ENCODE measurements around the gene SELE. TPM values are rescaled to one million over a fixed set of nuclear protein-coding genes. Genes with fewer than 3 reads are reported as not detected.
A peak's percentile ranks its signal among the peaks of the same experiment; 100 is the strongest.
"Not testable (repeated sequence)": the region's sequence is repeated elsewhere in the genome, so short reads cannot be mapped to it uniquely, and the experiment has no call there.

The SELE gene
- total RNA-seq, 3 donors from 2014 or later: 0.35 to 0.67 (median 0.63) TPM

DNA sequence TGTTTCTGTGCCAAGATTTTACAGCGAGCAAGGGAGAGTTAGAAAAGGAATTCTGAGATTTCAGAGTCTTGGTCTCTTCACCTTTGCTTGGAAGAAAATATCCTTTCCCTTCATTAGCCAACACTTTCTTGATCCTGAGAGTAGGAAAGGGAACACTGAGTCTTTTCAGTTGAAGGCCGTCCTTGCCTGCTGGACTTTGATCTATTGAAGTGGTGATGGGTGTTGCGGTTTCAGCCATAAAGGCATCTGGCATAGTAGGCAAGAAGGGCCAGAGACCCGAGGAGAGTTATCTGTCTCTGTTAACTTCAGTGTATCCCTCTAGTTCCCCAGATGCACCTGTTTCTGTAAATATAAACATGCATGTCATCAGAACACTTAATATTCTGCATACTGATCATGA lies 9.7 kb downstream of the SELE start:
- no peak for DNase-seq
- H3K36me3 ChIP-seq (ENCODE audit: low read depth): no peaks in the 10 kb centered on the region
- peaks cover 4% of the 10 kb centered on the region for H3K4me1 ChIP-seq (ENCODE audit: low read depth)
- TF ChIP-seq, protein P1, sequence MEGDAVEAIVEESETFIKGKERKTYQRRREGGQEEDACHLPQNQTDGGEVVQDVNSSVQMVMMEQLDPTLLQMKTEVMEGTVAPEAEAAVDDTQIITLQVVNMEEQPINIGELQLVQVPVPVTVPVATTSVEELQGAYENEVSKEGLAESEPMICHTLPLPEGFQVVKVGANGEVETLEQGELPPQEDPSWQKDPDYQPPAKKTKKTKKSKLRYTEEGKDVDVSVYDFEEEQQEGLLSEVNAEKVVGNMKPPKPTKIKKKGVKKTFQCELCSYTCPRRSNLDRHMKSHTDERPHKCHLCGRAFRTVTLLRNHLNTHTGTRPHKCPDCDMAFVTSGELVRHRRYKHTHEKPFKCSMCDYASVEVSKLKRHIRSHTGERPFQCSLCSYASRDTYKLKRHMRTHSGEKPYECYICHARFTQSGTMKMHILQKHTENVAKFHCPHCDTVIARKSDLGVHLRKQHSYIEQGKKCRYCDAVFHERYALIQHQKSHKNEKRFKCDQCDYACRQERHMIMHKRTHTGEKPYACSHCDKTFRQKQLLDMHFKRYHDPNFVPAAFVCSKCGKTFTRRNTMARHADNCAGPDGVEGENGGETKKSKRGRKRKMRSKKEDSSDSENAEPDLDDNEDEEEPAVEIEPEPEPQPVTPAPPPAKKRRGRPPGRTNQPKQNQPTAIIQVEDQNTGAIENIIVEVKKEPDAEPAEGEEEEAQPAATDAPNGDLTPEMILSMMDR (IDR thresholded peaks at IDR 0.05): no peak
- H3K9me3 ChIP-seq: no peaks in the 10 kb centered on the region
- peak; percentile 47 for ATAC-seq
- intact Hi-C loops (cut with DNase I, micrococcal nuclease): no loop called here
- no peak overlapping the region for H3K4me3 ChIP-seq

DNA sequence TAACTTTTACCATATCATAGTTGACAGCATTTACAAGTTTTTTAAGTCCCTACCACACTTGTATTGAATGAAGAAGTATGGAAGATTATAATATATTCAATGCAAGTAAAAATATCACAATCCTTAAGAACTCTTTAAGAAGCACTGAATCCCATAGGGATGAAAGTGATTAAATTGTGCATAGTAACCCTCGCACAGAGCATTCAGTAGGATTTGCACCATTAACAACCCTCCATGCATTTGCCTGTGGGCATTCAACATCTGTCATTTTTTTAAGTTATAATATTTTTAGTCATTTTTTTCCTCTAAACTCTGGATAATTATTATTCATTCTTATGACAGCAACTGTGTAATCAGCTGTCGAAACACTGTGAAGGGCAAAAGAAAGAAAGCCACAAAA lies 10.1 kb downstream of the SELE start:
- no peak for ATAC-seq

DNA sequence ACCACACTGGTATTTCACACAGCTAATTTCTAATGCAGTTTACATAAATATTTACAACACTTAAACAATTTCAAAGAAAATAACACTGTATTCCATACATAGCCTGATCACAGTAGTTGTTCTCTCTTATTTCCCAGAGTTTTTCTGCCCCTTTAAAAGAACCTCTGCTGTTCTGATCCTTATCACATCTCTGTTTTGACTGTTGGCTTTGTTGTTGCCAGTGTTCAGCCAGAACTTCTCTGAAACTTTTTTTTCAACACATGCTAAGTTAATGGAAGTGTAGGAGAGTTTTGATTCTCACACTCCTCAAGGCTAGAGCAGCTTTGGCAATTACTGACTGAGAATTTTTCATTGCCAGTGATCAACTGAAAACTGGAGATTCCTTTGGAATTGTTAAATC lies 11.1 kb downstream of the SELE start:
- intact Hi-C loops (cut with DNase I, micrococcal nuclease): no loop called here
- peaks cover 4% of the 10 kb centered on the region for H3K4me1 ChIP-seq (ENCODE audit: low read depth)
- TF ChIP-seq, protein P1 (IDR thresholded peaks at IDR 0.05): no peak
- H3K36me3 ChIP-seq (ENCODE audit: low read depth): no peaks in the 10 kb centered on the region
- DNase-seq (no peak), ATAC-seq (no peak)
- H3K4me3 ChIP-seq: no peak overlapping the region
- H3K9me3 ChIP-seq: no peaks in the 10 kb centered on the region

More for the DNA sequence above, 10.1 kb downstream of the SELE start:
- no peaks in the 10 kb centered on the region for H3K36me3 ChIP-seq (ENCODE audit: low read depth)
- no peak overlapping the region for H3K4me3 ChIP-seq
- intact Hi-C loops (cut with DNase I, micrococcal nuclease): no loop called here
- DNase-seq: no peak
- H3K4me1 ChIP-seq (ENCODE audit: low read depth): peaks cover 4% of the 10 kb centered on the region
- TF ChIP-seq, protein P1 (IDR thresholded peaks at IDR 0.05): no peak
- no peaks in the 10 kb centered on the region for H3K9me3 ChIP-seq

DNA sequence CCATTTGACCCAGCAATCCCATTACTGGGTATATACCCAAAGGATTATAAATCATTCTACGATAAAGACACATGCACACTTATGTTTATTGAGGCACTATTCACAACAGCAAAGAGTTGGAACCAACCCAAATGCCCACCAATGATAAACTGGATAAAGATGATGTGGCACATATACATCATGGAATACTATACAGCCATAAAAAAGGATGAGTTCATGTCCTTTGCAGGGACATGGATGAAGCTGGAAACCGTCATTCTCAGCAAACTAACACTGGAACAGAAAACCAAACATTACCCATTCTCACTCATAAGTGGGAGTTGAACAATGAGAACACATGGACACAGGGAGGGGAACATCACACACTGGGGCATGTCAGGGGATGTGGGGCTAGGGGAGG lies 18.8 kb downstream of the SELE start:
- ATAC-seq; H3K4me3 ChIP-seq; H3K4me1 ChIP-seq (ENCODE audit: low read depth); DNase-seq; intact Hi-C loops (cut with DNase I, micrococcal nuclease); H3K36me3 ChIP-seq (ENCODE audit: low read depth): not testable (repeated sequence)
- peaks cover 11% of the 10 kb centered on the region for H3K9me3 ChIP-seq

DNA sequence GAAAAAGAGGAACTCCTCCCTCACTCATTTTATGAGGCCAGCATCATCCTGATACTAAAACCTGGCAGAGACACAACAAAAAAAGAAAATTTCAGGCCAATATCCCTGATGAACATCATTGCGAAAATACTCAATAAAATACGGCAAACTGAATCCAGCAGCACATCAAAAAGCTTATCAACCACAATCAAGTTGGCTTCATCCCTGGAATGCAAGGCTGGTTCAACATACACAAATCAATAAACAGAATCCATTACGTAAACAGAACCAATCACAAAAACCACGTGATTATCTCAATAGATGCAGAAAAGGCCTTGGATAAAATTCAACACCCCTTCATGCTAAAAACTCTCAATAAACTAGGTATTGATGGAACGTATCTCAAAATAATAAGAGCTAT lies 20.8 kb downstream of the SELE start:
- not testable (repeated sequence) for H3K4me1 ChIP-seq (ENCODE audit: low read depth); ATAC-seq; DNase-seq; H3K4me3 ChIP-seq; H3K36me3 ChIP-seq (ENCODE audit: low read depth)
- intact Hi-C loops (cut with DNase I, micrococcal nuclease): loop anchor here in 1 of 2 donors (5.0 kb wide), 1 partner anchor 126 kb away; the partner anchor contains the start of gene F5
- peaks cover 11% of the 10 kb centered on the region for H3K9me3 ChIP-seq

GRCh38 chr1:169712309-169712631 lies 21.6 kb downstream of the SELE start:
- Histone ChIP-seq H3K4me3 (no peak overlapping the region), H3K4me1 (ENCODE audit: low read depth) (no peaks in the 10 kb centered on the region), H3K9me3 (peaks cover 11% of the 10 kb centered on the region), H3K36me3 (ENCODE audit: low read depth) (no peaks in the 10 kb centered on the region)
- TF ChIP-seq, protein P1 (IDR thresholded peaks at IDR 0.05): no peak
- no peak for ATAC-seq
- DNase-seq: no peak
- intact Hi-C loops (cut with DNase I, micrococcal nuclease): loop anchor here in 1 of 2 donors (5.0 kb wide), 1 partner anchor 125 kb away; the partner anchor contains the start of gene F5
